NB4 (cell line): ENCODE data around the gene SLAMF6.

ENCODE experiments used
- DNase-seq: peaks from one replicate; pipeline ENCODE4 v3.0.0; 2010; ENCODE audit warnings: low read depth
- H3K4me3 ChIP-seq: one replicate; pipeline ENCODE4 v1.5.1; 2011; ENCODE audit warnings: mild to moderate bottlenecking, low read depth, low read length, moderate library complexity
- MYC ChIP-seq: IDR thresholded peaks from 2 replicates; pipeline ENCODE4 v1.6.1; 2011; ENCODE audit warnings: low read depth, low read length
- POLR2A ChIP-seq: IDR thresholded peaks from 2 replicates; pipeline ENCODE4 v1.6.1; 2011; ENCODE audit warnings: mild to moderate bottlenecking; ENCODE audit not compliant: insufficient read length; ENCODE audit errors: extremely low read depth
- TF ChIP-seq, protein P1 (sequence below): IDR thresholded peaks from 2 replicates; pipeline ENCODE4 v1.6.1; 2011; ENCODE audit warnings: low read depth, low read length
- TF ChIP-seq, protein P2 (sequence below): IDR thresholded peaks from one replicate; pipeline ENCODE4 v1.5.1; 2012; ENCODE audit warnings: low read depth, low read length

The SLAMF6 gene

DNA sequence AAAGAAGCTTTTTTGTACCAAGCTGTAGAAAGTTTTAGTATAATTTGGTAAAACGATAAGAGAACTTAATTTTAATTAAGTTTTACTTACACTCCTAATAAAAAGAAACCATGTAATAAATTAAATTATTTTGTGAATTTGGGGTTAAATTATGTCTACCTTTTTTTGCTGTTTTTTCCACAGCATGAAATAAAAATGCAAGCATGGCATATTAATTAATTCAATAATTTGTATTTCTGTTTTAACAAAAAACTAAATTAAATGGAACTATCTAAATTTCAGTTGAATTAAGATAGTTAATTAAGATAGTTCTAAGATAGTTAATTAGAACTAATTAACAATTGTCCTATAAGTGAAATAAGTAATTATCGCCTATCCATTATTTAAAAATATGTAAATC is 83.3 kb downstream of the SLAMF6 start:
- DNase-seq, result no peak
- TF ChIP-seq MYC (no peak), POLR2A (no peak)
- TF ChIP-seq, protein P1, sequence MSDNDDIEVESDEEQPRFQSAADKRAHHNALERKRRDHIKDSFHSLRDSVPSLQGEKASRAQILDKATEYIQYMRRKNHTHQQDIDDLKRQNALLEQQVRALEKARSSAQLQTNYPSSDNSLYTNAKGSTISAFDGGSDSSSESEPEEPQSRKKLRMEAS, result no peak
- TF ChIP-seq, protein P2, sequence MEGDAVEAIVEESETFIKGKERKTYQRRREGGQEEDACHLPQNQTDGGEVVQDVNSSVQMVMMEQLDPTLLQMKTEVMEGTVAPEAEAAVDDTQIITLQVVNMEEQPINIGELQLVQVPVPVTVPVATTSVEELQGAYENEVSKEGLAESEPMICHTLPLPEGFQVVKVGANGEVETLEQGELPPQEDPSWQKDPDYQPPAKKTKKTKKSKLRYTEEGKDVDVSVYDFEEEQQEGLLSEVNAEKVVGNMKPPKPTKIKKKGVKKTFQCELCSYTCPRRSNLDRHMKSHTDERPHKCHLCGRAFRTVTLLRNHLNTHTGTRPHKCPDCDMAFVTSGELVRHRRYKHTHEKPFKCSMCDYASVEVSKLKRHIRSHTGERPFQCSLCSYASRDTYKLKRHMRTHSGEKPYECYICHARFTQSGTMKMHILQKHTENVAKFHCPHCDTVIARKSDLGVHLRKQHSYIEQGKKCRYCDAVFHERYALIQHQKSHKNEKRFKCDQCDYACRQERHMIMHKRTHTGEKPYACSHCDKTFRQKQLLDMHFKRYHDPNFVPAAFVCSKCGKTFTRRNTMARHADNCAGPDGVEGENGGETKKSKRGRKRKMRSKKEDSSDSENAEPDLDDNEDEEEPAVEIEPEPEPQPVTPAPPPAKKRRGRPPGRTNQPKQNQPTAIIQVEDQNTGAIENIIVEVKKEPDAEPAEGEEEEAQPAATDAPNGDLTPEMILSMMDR, result no peak
- no peak overlapping the region for H3K4me3 ChIP-seq

DNA sequence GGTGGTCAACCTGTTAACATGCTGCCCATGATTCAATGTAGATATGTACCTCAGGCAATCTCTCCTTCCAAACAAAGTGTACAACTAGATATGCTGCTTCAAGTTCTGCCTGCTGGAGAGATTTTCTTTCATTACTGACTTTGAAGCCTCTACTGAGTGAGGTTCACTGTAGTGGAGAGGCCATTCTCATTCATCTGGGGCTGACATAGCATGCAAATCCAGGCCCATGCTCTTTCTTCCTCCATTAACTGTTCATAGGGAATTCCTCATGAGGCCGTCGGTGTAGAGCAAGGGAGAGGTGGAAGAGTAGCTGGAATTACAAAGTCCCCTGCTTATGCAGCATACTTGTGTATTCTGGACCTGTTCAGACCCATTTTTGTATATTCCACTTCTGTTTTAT is 84.1 kb downstream of the SLAMF6 start:
- no peak overlapping the region for H3K4me3 ChIP-seq
- TF ChIP-seq MYC (no peak), POLR2A (no peak)
- TF ChIP-seq, protein P2, result no peak
- no peak for DNase-seq

DNA sequence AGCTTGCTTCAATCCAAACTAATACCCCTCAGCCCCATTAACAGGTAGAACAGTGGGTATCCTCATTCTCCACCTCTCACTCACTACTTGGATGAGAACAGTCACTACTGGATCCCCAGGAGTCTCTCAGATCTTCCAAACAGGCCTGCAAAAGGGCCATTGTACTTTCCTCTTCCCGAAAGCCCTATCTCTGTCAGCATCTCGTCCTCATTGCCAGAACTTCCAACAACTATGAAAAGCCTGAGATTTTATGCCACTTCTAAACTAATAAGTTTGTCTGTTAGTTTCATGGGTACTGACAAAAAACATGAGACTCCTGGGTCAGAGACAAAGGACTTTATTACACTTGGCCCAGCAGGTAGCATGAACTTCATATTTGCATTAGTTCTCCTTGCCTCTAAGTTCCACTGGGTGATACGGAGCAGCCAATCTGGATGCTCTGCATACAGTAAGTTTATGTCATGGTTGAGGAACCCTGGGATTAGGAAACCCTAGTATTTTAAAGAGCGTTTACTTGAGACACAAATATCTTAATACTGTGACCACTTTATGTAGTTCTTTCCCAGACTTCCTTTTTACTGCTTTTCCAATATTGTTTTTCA is 84.6 kb downstream of the SLAMF6 start:
- no peak for DNase-seq
- H3K4me3 ChIP-seq, result no peak overlapping the region
- TF ChIP-seq, protein P2, result no peak
- TF ChIP-seq POLR2A, result no peak

DNA sequence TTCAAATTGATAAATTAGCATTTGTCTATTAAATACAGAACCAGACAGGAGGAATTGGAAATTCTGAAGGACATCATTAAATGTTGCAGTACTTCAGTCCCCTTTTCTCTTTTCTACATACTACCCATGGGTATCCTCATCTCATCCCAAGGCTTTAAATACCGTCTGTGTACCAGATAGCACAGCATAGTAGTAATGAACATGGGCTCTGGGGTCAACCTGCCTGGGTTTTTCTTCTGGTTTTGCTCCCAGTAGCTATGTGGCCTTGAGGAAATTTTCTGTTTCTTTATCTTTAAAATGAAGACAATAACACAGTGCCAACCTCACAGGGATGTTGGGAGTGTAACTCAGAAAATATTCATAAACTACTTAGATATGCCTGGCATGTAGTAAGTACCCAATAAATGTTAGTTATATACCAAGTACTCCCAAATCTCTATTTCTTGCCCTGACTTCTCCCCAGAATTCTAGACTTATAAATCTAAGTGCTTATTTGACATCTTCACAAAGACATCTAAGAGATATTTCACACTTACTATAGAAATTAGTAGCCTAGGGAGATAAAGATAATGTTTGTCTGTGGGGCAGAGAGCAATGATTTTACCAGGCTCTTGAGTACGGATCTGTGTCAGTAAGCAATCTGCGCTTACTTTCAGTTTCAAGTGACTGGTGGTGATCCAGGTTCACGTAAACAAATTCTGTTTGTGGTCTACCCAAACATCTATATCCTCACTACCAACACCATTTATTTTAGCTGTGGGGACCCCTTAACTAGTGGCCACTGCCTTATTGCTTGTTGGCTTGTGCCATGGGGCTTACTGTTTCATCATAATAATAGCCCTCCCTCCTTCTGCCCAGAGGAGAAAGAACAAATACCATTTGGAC is 85.4 kb downstream of the SLAMF6 start:
- no peak overlapping the region for H3K4me3 ChIP-seq
- TF ChIP-seq POLR2A (no peak), MYC (no peak)
- TF ChIP-seq, protein P1, result no peak
- TF ChIP-seq, protein P2, result no peak
- no peak for DNase-seq

DNA sequence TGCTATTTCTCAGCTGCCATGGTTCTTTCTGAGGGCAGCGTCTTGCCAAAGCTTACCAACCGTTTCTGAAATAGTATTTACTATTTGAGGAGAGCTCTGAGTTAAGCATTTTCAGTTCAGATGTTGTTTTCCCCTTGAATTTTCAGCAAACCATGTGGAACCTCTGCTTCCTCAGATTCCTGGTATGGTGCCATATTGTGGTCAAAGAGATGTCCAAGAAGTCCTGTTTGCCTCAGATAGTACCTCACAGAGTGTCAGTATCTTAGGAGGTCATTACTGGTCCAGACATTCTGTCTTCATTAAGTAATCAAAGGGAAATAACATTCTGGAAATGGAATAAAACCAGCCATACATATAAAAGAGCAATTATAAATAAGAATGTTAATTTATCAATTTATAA is 86.1 kb downstream of the SLAMF6 start:
- no peak for TF ChIP-seq MYC
- no peak overlapping the region for H3K4me3 ChIP-seq
- DNase-seq, result no peak
